GM06990 (cell line): Measurements from ENCODE around the gene TMEM163.
"Not testable (repeated sequence)": the region's sequence is repeated elsewhere in the genome, so short reads cannot be mapped to it uniquely, and the experiment has no call there.

ENCODE experiments used
- DNase-seq: peaks from one replicate; pipeline ENCODE4 v3.0.0-alpha.2; 2011; ENCODE audit not compliant: insufficient read length; ENCODE audit errors: extremely low read depth
- H3K27me3 ChIP-seq: replicated peaks from 2 replicates; pipeline ENCODE4 v1.6.0; 2011; ENCODE audit warnings: low read length; ENCODE audit not compliant: control insufficient read depth, insufficient read depth
- H3K36me3 ChIP-seq: 2 replicates; pipeline ENCODE4 v1.5.1; 2011; ENCODE audit warnings: low read length; ENCODE audit not compliant: control insufficient read depth, insufficient read depth
- H3K4me3 ChIP-seq: replicated peaks from 2 replicates; pipeline ENCODE4 v1.5.1; 2011; ENCODE audit warnings: low read depth, mild to moderate bottlenecking, control low read depth, low read length
- CTCF ChIP-seq: IDR thresholded peaks from 2 replicates; pipeline ENCODE4 v1.5.1; 2011; ENCODE audit warnings: low read length, control low read depth, mild to moderate bottlenecking, inconsistent platforms; ENCODE audit not compliant: insufficient read depth, poor library complexity, severe bottlenecking

The TMEM163 gene

GRCh38 chr2:134592377-134592776 lies 126.4 kb downstream of the TMEM163 start:
- no peak for TF ChIP-seq CTCF
- H3K36me3 ChIP-seq, result no peaks in the 10 kb centered on the region
- H3K4me3 ChIP-seq, result no peak overlapping the region
- no peaks in the 10 kb centered on the region; the same call in 1 of the 2 replicates for H3K27me3 ChIP-seq
- DNase-seq, result no peak

- TF ChIP-seq CTCF, result no peak
- H3K36me3 ChIP-seq, result no peaks in the 10 kb centered on the region
- H3K4me3 ChIP-seq, result no peak overlapping the region
- no peak for DNase-seq
- H3K27me3 ChIP-seq, result no peaks in the 10 kb centered on the region; the same call in 1 of the 2 replicates
Measured at GRCh38 chr2:134591526-134591925, 127.3 kb downstream of the TMEM163 start.

- TF ChIP-seq CTCF, result no peak
- DNase-seq, result no peak
- Histone ChIP-seq H3K27me3 (no peaks in the 10 kb centered on the region; the same call in 1 of the 2 replicates), H3K36me3 (no peaks in the 10 kb centered on the region), H3K4me3 (no peak overlapping the region)
Measured at GRCh38 chr2:134590679-134591078, 128.1 kb downstream of the TMEM163 start.

GRCh38 chr2:134589171-134590083 lies 129.4 kb downstream of the TMEM163 start:
- not testable (repeated sequence) for H3K27me3 ChIP-seq, H3K36me3 ChIP-seq, DNase-seq

GRCh38 chr2:134588556-134588955 lies 130.2 kb downstream of the TMEM163 start:
- DNase-seq, result no peak
- TF ChIP-seq CTCF, result no peak
- Histone ChIP-seq H3K36me3 (no peaks in the 10 kb centered on the region), H3K27me3 (no peaks in the 10 kb centered on the region; the same call in 1 of the 2 replicates), H3K4me3 (no peak overlapping the region)

More at GRCh38 chr2:134589171-134590083, 129.4 kb downstream of the TMEM163 start:
- not testable (repeated sequence) for H3K4me3 ChIP-seq

GRCh38 chr2:134586326-134586965 lies 132.4 kb downstream of the TMEM163 start:
- H3K36me3 ChIP-seq, result no peaks in the 10 kb centered on the region
- no peak for DNase-seq
- no peak for TF ChIP-seq CTCF
- H3K27me3 ChIP-seq, result no peaks in the 10 kb centered on the region
- H3K4me3 ChIP-seq, result no peak overlapping the region
